ENCODE results near the gene CEP57L1. TPM values are rescaled to one million over a fixed set of nuclear protein-coding genes. Genes with fewer than 3 reads are reported as not detected.
A peak's percentile ranks its signal among the peaks of the same experiment; 100 is the strongest.

Gene CEP57L1
- total RNA-seq, 4 donors from 2014 or later: 8.6 to 25.6 (median 23.5) TPM

DNA sequence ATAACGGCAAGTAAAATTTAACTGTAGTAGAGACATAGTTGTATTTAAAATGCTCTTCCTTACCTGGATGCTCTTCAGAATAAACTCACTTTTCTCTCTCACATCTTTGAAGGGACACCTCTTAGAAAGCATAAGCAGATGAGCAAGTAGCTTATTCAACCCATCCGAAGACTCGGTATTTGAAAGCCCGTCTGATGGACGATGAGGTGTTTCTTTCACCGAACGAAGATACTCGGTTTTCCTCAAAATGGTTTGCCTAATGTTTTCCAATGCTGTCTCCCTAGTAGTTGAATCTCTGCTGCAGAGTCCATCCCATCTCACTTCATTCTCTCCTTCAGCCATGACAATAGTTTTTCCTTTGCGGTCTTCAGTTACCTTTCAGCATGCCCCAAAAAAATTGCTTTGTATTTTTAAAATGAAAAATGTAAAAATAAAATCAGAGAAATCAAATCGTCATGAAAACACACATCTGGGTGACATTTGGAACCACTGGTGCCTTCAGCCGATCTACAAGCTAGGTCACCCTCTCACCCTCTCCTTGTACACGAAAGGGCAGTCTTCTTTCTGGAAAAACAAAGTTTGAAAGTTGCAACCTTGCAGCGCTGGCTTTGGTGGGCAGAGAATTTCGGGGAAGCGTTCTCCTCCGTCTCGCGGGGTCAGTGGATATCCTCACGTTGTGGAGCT, 1.4 kb upstream of the CEP57L1 start:
- DNase-seq: no peak
- TF ChIP-seq POLR2A (IDR thresholded peaks at IDR 0.05): no peak
- TF ChIP-seq, protein P1, sequence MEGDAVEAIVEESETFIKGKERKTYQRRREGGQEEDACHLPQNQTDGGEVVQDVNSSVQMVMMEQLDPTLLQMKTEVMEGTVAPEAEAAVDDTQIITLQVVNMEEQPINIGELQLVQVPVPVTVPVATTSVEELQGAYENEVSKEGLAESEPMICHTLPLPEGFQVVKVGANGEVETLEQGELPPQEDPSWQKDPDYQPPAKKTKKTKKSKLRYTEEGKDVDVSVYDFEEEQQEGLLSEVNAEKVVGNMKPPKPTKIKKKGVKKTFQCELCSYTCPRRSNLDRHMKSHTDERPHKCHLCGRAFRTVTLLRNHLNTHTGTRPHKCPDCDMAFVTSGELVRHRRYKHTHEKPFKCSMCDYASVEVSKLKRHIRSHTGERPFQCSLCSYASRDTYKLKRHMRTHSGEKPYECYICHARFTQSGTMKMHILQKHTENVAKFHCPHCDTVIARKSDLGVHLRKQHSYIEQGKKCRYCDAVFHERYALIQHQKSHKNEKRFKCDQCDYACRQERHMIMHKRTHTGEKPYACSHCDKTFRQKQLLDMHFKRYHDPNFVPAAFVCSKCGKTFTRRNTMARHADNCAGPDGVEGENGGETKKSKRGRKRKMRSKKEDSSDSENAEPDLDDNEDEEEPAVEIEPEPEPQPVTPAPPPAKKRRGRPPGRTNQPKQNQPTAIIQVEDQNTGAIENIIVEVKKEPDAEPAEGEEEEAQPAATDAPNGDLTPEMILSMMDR (IDR thresholded peaks at IDR 0.05): no peak
- H3K4me3 ChIP-seq: peak overlapping the region; percentile 62 to 79 (median 74)
- H3K27ac ChIP-seq: peak overlapping the region; percentile 97 to 99 (median 98)
- H3K4me1 ChIP-seq: peaks cover 0 to 43% (median 3%) of the 10 kb centered on the region in 4 donors
- H3K9me3 ChIP-seq: no peaks in the 10 kb centered on the region
- no peaks in the 10 kb centered on the region for H3K36me3 ChIP-seq
- no peaks in the 10 kb centered on the region for H3K27me3 ChIP-seq

DNA sequence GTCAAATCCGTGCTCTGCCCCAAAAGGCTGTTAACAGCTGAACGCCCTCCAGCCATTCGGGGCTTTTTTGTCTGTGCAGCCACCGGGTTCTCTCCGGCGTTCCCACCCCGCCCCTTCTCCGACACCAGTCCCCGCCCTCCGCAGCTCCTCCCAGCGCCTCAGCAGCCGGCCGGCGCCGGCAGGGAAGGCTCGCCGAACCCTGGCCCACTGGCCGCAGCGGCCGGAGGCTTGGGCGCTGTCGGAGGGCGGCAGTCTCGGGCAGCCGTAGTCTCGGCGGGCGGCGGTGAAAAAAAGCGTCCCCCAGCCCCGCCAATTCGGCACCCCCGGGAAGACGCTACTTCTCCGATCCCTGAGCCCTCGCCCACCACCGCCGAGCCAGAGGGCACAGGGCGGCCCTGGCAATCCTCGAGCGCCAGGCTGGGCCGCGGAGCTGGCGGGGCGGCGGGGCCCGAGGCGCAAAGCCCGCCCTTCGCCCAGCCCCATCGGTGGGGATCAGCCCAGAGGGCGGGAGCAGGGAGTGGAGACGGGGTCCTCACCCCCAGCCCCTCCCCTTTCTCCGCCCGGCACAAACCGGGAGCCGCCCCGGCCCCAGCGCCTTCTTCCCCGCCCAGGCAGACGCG, 781 bp upstream of the CEP57L1 start, which contains the start of gene SESN1:
Gene SESN1 (minus strand): TSS at position 431 of the 620 bp plus-strand sequence. CDS start 773 bp downstream, outside the sequence.
- DNase-seq: peak; percentile 92 to 98 (median 96)
- H3K27me3 ChIP-seq: no peaks in the 10 kb centered on the region
- H3K4me3 ChIP-seq: peak within 1 kb of the TSS; percentile 62 to 79 (median 74)
- TF ChIP-seq, protein P1 (IDR thresholded peaks at IDR 0.05): peak in 2 of 6 experiments; percentile 12 to 23
- TF ChIP-seq POLR2A (IDR thresholded peaks at IDR 0.05): peak; percentile 96 to 97
- H3K4me1 ChIP-seq: peaks cover 0 to 43% (median 3%) of the 10 kb centered on the region in 4 donors
- H3K27ac ChIP-seq: peak within 1 kb of the TSS; percentile 97 to 99 (median 98)
- no peaks in the 10 kb centered on the region for H3K36me3 ChIP-seq
- no peaks in the 10 kb centered on the region for H3K9me3 ChIP-seq

DNA sequence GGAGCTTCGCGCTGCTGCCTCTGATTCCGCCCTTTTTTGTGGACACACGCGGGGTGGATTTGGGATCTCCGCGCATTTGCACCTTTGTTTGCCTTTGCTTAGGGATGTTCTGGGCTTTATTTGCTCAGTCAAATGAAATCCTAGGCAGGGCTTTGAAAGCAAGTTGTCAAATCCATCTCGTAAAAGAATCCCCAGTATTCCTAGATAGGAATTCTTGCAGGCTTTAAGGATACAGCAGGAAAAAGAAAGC, 453 bp downstream of the CEP57L1 start:
- Histone ChIP-seq H3K9me3 (no peaks in the 10 kb centered on the region), H3K4me3 (peak overlapping the region; percentile 62 to 79 (median 74)), H3K36me3 (no peaks in the 10 kb centered on the region), H3K4me1 (peaks cover 0 to 32% (median 3%) of the 10 kb centered on the region in 4 donors), H3K27me3 (no peaks in the 10 kb centered on the region), H3K27ac (peak overlapping the region; percentile 97 to 99 (median 98))
- DNase-seq: no peak
- TF ChIP-seq POLR2A (IDR thresholded peaks at IDR 0.05): no peak
- TF ChIP-seq, protein P1 (IDR thresholded peaks at IDR 0.05): no peak

DNA sequence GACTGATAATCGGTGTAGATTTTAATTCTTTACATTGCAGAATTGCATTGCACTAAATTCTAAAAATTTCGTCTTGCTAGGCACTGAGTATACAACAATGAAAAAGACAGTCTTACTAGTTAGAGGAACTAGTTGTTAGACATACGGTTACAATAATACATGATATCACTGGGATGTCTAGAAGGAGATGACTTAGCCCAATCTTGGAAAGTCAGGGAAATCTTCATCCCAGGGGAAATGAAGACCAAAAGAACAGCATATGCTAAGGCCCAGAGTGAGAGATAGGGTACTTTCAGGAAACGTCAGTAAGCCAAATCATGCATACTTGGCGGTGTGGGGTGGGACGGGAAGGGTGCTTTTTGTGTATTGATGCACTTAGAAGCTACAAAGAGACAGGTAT, 901 bp downstream of the CEP57L1 start:
- Histone ChIP-seq H3K27me3 (no peaks in the 10 kb centered on the region), H3K36me3 (no peaks in the 10 kb centered on the region), H3K4me3 (peak overlapping the region in 3 of 4 donors; percentile 62 to 78 (median 69)), H3K27ac (peak overlapping the region in 3 of 4 donors; percentile 97 to 99 (median 98)), H3K4me1 (peaks cover 0 to 28% (median 3%) of the 10 kb centered on the region in 4 donors), H3K9me3 (no peaks in the 10 kb centered on the region)
- TF ChIP-seq POLR2A (IDR thresholded peaks at IDR 0.05): no peak
- TF ChIP-seq, protein P1 (IDR thresholded peaks at IDR 0.05): no peak
- no peak for DNase-seq

DNA sequence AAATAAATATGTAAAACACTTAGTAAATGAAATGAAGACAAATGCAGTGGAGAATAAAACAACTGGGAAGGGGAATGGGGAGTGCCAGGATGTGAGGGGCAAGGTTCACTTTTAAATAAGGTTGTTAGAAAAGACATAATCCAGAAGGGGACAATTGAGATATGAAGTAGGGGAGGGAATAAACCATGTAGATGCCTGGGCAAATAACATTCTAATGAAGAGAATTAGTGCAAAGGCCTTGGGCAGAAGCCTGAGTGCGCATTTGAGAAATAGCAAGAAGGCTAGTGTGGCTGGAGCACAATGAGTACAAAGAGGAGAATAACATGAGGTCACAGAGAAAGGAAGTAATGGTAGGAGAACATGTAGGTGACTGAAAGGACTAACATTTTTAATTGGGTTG, 2.4 kb downstream of the CEP57L1 start:
- H3K4me3 ChIP-seq: no peak overlapping the region
- DNase-seq: no peak
- no peaks in the 10 kb centered on the region for H3K9me3 ChIP-seq
- H3K27me3 ChIP-seq: no peaks in the 10 kb centered on the region
- peaks cover 0 to 13% (median 2%) of the 10 kb centered on the region in 4 donors for H3K4me1 ChIP-seq
- TF ChIP-seq, protein P1 (IDR thresholded peaks at IDR 0.05): no peak
- no peak for TF ChIP-seq POLR2A (IDR thresholded peaks at IDR 0.05)
- no peaks in the 10 kb centered on the region for H3K36me3 ChIP-seq
- H3K27ac ChIP-seq: peak overlapping the region in 1 of 4 donors; percentile 50

All from Peyer's patch (tissue), 4 donors.